HepG2 (cell line): Measurements from ENCODE around the gene FAM9C. TPM values are rescaled to one million over a fixed set of nuclear protein-coding genes. Genes with fewer than 3 reads are reported as not detected.

Source experiments
- ATAC-seq: fragments of 200-7000 bp; cut with Tn5 transposase; 3 replicates; pipeline ENCODE4 v1.9.1; 2020; ENCODE audit warnings: mild to moderate bottlenecking, moderate library complexity
- BruUV-seq: library from RNA; stranded (reverse); fragments of 400-500 nt; replicated peaks from 2 replicates; lab custom pipeline; 2021; lab: Mats Ljungman, UMichigan
- CTCF ChIA-PET: fragments of 300-600 bp; formaldehyde crosslinking; extraction: SDS; loops from one replicate; lab custom pipeline; 2021; ENCODE audit warnings: low total read pairs, inconsistent platforms, low intra/inter-chr PET ratio; lab: Yijun Ruan, JAX
- POLR2A ChIA-PET: fragments of 350-600 bp; sonication (Branson Sonifier 250); formaldehyde crosslinking; loops from one replicate; lab custom pipeline; 2020; ENCODE audit warnings: antibody characterized with exemption, inconsistent platforms; lab: Yijun Ruan, JAX
- DNase-seq: peaks from one replicate; pipeline ENCODE4 v3.0.0-alpha.2; 2015; ENCODE audit warnings: low spot score
- FAIRE-seq: peaks from 3 replicates; lab custom pipeline; 2011; peaks lifted over from hg19 to GRCh38; lab: Jason Lieb, UNC
- H2AFZ ChIP-seq: one replicate; pipeline ENCODE4 v1.6.1; 2011; ENCODE audit warnings: low read length, inconsistent platforms
- H3K27ac ChIP-seq: fragments of 300-600 bp; 3 replicates; pipeline ENCODE4 v1.8.0; 2011; ENCODE audit warnings: mixed run types, mild to moderate bottlenecking, mixed read lengths, low read length, inconsistent platforms; ENCODE audit not compliant: insufficient read depth; ENCODE audit errors: extremely low read length
- H3K27me3 ChIP-seq, 2 experiments: fragments of 200-600 bp in 1 of 2; 2 replicates in 1 of 2; 3 replicates in 1 of 2; pipeline versions ENCODE4 v1.6.0 to v1.8.0; 2011; ENCODE audit warnings: low read length in 2 of 2, mild to moderate bottlenecking in 2 of 2, moderate library complexity in 2 of 2, inconsistent platforms in 1 of 2; ENCODE audit not compliant: insufficient read depth in 2 of 2, control insufficient read depth in 1 of 2
- H3K36me3 ChIP-seq, 2 experiments: fragments of 200-600 bp in 1 of 2; replicated peaks in 1 of 2; 2 replicates in 1 of 2; 3 replicates in 1 of 2; pipeline versions ENCODE4 v1.5.1 to v1.8.0; 2011; ENCODE audit warnings: low read length in 2 of 2, inconsistent platforms in 1 of 2; ENCODE audit not compliant: insufficient read depth in 2 of 2, control insufficient read depth in 1 of 2
- H3K4me1 ChIP-seq: 2 replicates; pipeline ENCODE4 v1.5.1; 2012; ENCODE audit warnings: low read length, inconsistent platforms; ENCODE audit not compliant: insufficient read depth
- H3K4me2 ChIP-seq: 2 replicates; pipeline ENCODE4 v1.6.0; 2011; ENCODE audit warnings: low read depth, low read length, inconsistent platforms
- H3K4me3 ChIP-seq, 3 experiments: fragments of 200-600 bp in 1 of 3; sonication (generic), shearing (Covaris generic) in 1 of 3; replicated peaks in 1 of 3; 2 replicates each; pipeline ENCODE4 v1.5.1; 2011 to 2016; ENCODE audit warnings: low read length in 3 of 3, inconsistent platforms in 2 of 3, low read depth in 2 of 3, mild to moderate bottlenecking in 2 of 3, control low read depth in 1 of 3, mixed read lengths in 1 of 3; ENCODE audit not compliant: insufficient read depth in 1 of 3
- H3K79me2 ChIP-seq: one replicate; pipeline ENCODE4 v1.6.1; 2011; ENCODE audit warnings: low read length, inconsistent platforms; ENCODE audit not compliant: insufficient read depth
- H3K9ac ChIP-seq: 2 replicates; pipeline ENCODE4 v1.6.0; 2011; ENCODE audit warnings: mild to moderate bottlenecking, low read depth, low read length, inconsistent platforms; ENCODE audit not compliant: insufficient read depth
- H3K9me3 ChIP-seq: 2 replicates; pipeline ENCODE4 v1.5.1; 2012; ENCODE audit warnings: mild to moderate bottlenecking, low read length
- H4K20me1 ChIP-seq: 2 replicates; pipeline ENCODE4 v1.6.0; 2011; ENCODE audit warnings: inconsistent platforms, mild to moderate bottlenecking, low read length, moderate library complexity; ENCODE audit not compliant: insufficient read depth
- HINFP ChIP-seq: sonication (generic); formaldehyde crosslinking; IDR thresholded peaks from 2 replicates; pipeline ENCODE4 v1.4.0; 2020; ENCODE audit warnings: low read depth, mild to moderate bottlenecking, missing genetic modification reagents
- HOXA5 ChIP-seq: sonication (generic); formaldehyde crosslinking; IDR thresholded peaks from 2 replicates; pipeline ENCODE4 v1.4.0; 2020; ENCODE audit warnings: missing genetic modification reagents
- SMYD3 ChIP-seq: sonication (generic); formaldehyde crosslinking; IDR thresholded peaks from 2 replicates; pipeline ENCODE4 v1.8.1; 2023; ENCODE audit warnings: mild to moderate bottlenecking, missing genetic modification reagents
- ZNF552 ChIP-seq: sonication (generic); formaldehyde crosslinking; IDR thresholded peaks from 2 replicates; pipeline ENCODE4 v1.9.0; 2022; ENCODE audit warnings: missing genetic modification reagents, mild to moderate bottlenecking, borderline replicate concordance
- WGBS: methylation state at CpG from one replicate; pipeline ENCODE4 v1.1.6; 2017; ENCODE audit warnings: low lambda C conversion rate; 5-methylcytosine and 5-hydroxymethylcytosine counted together
- in situ Hi-C: cut with HindIII; loops from 2 replicates; pipeline ENCODE4 v1.10.0; 2017; ENCODE audit warnings: low pct_unique_long_range_greater_than_20kb; ENCODE audit not compliant: extremely low pct_ligation_motif_present
- intact Hi-C: fragments of 100-400 bp; cut with micrococcal nuclease; formaldehyde crosslinking; loops from one replicate; pipeline ENCODE4 v1.10.0; 2022; ENCODE audit not compliant: unreplicated experiment
- polyA plus RNA-seq, 8 experiments: library from polyadenylated mRNA; depleted of rRNA in 3 of 8; stranded (reverse) in 7 of 8; unstranded in 1 of 8; fragments of >200 nt; fragmentation: Illumina TruSeq in 4 of 8; extraction: Trizol in 4 of 8; gene quantifications; 2 replicates each; pipeline versions ENCODE4 v1.2.1 to v1.2.3, GENCODE V29; 2011 to 2016; ENCODE audit warnings: low read depth in 4 of 8, missing spikeins in 1 of 8, mixed read lengths in 1 of 8; ENCODE audit not compliant: insufficient read depth in 1 of 8
- total RNA-seq, 5 experiments: library from RNA; depleted of rRNA; stranded (reverse); fragments of >200 nt; fragmentation: Illumina TruSeq; extraction: Trizol; gene quantifications; 2 replicates each; pipeline ENCODE4 v1.2.3, GENCODE V29; 2016; ENCODE audit warnings: low read depth in 1 of 5

Gene FAM9C
- total and polyA plus RNA-seq, 2 of the 13 experiments (the other 11 are each of a cell fraction or from before 2014, with no cell fraction given): not detected

- Histone ChIP-seq H2AFZ (no peak overlapping the region), H3K9me3 (no peaks in the 10 kb centered on the region), H3K4me1 (no peaks in the 10 kb centered on the region), H3K4me3 (no peak overlapping the region), H3K9ac (no peak overlapping the region), H3K27ac (no peak overlapping the region), H3K4me2 (no peak overlapping the region), H3K36me3 (no peaks in the 10 kb centered on the region), H3K79me2 (no peaks in the 10 kb centered on the region), H4K20me1 (no peaks in the 10 kb centered on the region), H3K27me3 (no peaks in the 10 kb centered on the region)
- intact Hi-C loops: no loop called here
- no TSS peak for BruUV-seq
- in situ Hi-C loops: no loop called here
- ATAC-seq (no peak), FAIRE-seq (no peak), DNase-seq (no peak)
- 6% methylated on average over 3 of the region's 4 CpGs for WGBS
- ChIA-PET CTCF (no interaction called here), POLR2A (no interaction called here)
- TF ChIP-seq HOXA5 (CRISPR knock-in tag) (no peak), SMYD3 (CRISPR knock-in tag) (no peak), ZNF552 (no peak), HINFP (CRISPR knock-in tag) (no peak)
These were observed 31.9 kb upstream of the FAM9C start for GRCh38 chrX:13076176-13076961.
